CD4-positive, alpha-beta T cell treated with Interleukin-2 at 100 ng/mL for 4 hours (primary cell): ENCODE data around the gene LAMA1.

ENCODE experiments used
- DNase-seq: peaks from one replicate; pipeline ENCODE4 v3.0.0-alpha.2; 2020; ENCODE audit warnings: low spot score

Gene LAMA1

GRCh38 chr18:6994056-6994770, 123.4 kb downstream of the LAMA1 start:
- no peak for DNase-seq

- DNase-seq: no peak
These were observed 124.8 kb downstream of the LAMA1 start for GRCh38 chr18:6992761-6993160.

GRCh38 chr18:6983366-6983765, 134.2 kb downstream of the LAMA1 start:
- DNase-seq: no peak

GRCh38 chr18:6982398-6982797, 135.2 kb downstream of the LAMA1 start:
- DNase-seq: no peak

- no peak for DNase-seq
These were observed 137.2 kb downstream of the LAMA1 start for GRCh38 chr18:6980363-6980762.

- DNase-seq: no peak
These were observed 137.6 kb downstream of the LAMA1 start for GRCh38 chr18:6979954-6980353.

- DNase-seq: no peak
These were observed 140.7 kb downstream of the LAMA1 start for GRCh38 chr18:6976935-6977334.

GRCh38 chr18:6975084-6975483, 142.5 kb downstream of the LAMA1 start:
- DNase-seq: no peak

- DNase-seq: no peak
These were observed 145.6 kb downstream of the LAMA1 start for GRCh38 chr18:6971823-6972478.

- no peak for DNase-seq
These were observed 154.0 kb downstream of the LAMA1 start for GRCh38 chr18:6963452-6964097.

GRCh38 chr18:6962571-6963451, 154.8 kb downstream of the LAMA1 start:
- no peak for DNase-seq

GRCh38 chr18:6961331-6961730, 156.3 kb downstream of the LAMA1 start:
- DNase-seq: no peak

- no peak for DNase-seq
These were observed 156.9 kb downstream of the LAMA1 start for GRCh38 chr18:6960656-6961055.

- DNase-seq: no peak
These were observed 157.5 kb downstream of the LAMA1 start for GRCh38 chr18:6960124-6960523.

GRCh38 chr18:6959110-6959509, 158.5 kb downstream of the LAMA1 start:
- no peak for DNase-seq

GRCh38 chr18:6956999-6957398, 160.6 kb downstream of the LAMA1 start:
- DNase-seq: no peak

- DNase-seq: no peak
These were observed 161.1 kb downstream of the LAMA1 start for GRCh38 chr18:6956495-6956894.

GRCh38 chr18:6955304-6955703, 162.3 kb downstream of the LAMA1 start:
- no peak for DNase-seq

GRCh38 chr18:6954501-6954900, 163.1 kb downstream of the LAMA1 start:
- DNase-seq: no peak

- DNase-seq: no peak
These were observed 166.1 kb downstream of the LAMA1 start for GRCh38 chr18:6951336-6952090.

- no peak for DNase-seq
These were observed 167.0 kb downstream of the LAMA1 start for GRCh38 chr18:6950641-6951040.
